Activated T-helper 1 cell treated with anti-CD3 and anti-CD28 coated beads, Interleukin-2, amount 50 U/mL, for 16 hours (primary cell): ENCODE measurements around the gene SPATA31E1.
"Not testable (repeated sequence)": the region's sequence is repeated elsewhere in the genome, so short reads cannot be mapped to it uniquely, and the experiment has no call there.

Source experiments
- DNase-seq, 2 donors: peaks; one replicate each; pipeline ENCODE4 v3.0.0-alpha.2; 2020; ENCODE audit warnings: low read depth in 1 of 2, low spot score in 1 of 2

The SPATA31E1 gene

DNA sequence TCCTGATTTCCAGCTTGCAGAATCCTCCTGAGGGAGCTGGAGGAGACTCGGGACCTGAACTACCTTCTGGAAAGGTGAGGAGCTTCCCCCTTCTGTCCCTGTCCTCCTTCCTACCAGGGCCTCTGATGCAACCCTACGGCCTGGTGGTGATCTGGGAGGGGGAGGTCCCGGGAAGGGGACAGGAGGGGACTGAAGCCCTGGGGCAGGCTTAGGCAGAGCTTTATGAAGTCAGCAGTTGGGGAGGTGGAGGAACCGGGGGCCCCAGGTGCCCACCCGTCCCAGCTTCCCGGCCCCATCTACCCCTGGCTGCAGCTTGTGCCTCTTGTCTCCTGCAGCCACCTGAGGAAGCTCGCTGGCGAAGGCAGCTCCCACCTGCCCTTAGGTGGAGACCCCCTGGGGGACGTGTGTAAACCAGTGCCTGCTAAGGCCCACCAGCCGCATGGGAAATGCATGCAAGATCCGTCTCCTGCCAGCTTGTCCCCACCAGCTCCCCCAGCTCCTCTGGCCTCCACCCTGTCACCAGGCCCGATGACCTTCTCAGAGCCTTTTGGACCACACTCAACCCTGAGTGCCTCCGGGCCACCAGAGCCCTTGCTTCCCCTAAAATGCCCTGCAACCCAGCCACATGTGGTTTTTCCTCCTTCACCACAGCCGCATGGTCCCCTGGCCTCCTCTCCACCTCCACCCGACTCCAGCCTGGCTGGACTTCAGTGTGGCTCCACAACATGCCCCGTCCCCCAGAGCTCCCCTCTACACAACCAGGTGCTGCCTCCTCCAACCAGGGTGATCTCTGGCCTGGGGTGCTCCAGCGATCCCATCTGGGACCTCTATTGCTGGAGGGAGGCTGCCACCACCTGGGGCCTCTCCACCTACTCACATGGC is 2.1 kb downstream of the SPATA31E1 start:
- DNase-seq = no peak

DNA sequence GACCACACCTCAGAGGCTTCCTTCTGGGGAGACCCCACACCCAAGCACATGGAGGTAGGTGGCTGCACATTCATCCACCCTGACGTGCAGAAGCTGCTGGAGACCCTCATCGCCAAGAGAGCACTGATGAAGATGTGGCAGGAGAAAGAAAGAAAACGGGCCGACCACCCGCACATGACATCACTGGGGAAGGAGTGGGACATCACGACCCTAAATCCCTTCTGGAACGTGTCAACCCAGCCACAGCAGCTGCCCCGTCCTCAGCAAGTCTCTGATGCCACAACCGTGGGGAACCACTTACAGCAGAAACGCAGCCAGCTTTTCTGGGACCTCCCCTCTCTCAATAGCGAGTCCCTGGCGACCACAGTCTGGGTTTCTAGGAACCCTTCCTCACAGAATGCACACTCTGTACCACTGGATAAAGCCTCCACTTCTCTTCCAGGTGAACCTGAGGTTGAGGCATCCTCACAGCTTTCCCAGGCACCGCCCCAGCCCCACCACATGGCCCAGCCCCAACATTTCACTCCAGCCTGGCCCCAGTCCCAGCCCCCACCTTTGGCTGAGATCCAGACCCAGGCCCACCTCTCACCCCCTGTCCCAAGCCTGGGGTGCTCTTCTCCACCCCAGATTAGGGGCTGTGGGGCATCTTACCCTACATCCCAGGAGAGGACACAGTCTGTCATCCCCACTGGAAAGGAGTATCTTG is 3.0 kb downstream of the SPATA31E1 start:
- DNase-seq = no peak

GRCh38 chr9:87886210-87886932 is 3.7 kb downstream of the SPATA31E1 start:
- DNase-seq = no peak

- no peak for DNase-seq
Observed at GRCh38 chr9:87886933-87887505, 4.3 kb downstream of the SPATA31E1 start.

- no peak for DNase-seq
Observed at GRCh38 chr9:87887661-87888480, 5.2 kb downstream of the SPATA31E1 start.

DNA sequence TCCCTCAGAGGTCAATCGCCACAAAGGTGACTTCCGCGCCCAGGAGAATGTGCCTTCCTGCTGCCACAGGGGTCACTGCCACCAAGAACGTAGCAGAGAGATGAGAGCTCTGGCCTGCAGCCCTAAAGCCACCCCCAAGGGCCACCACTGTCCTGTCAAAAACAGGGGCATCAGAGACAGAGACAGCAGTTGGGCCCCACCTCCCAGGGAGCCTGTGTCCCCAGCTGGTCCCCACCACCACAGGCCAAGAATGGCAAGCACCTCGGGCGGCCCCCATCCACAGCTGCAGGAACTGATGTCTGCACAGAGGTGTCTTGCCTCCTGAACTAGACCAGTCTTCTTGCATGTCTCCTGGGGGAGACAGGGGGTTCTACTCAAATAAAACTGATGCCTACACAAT is 5.8 kb downstream of the SPATA31E1 start:
- no peak for DNase-seq

DNA sequence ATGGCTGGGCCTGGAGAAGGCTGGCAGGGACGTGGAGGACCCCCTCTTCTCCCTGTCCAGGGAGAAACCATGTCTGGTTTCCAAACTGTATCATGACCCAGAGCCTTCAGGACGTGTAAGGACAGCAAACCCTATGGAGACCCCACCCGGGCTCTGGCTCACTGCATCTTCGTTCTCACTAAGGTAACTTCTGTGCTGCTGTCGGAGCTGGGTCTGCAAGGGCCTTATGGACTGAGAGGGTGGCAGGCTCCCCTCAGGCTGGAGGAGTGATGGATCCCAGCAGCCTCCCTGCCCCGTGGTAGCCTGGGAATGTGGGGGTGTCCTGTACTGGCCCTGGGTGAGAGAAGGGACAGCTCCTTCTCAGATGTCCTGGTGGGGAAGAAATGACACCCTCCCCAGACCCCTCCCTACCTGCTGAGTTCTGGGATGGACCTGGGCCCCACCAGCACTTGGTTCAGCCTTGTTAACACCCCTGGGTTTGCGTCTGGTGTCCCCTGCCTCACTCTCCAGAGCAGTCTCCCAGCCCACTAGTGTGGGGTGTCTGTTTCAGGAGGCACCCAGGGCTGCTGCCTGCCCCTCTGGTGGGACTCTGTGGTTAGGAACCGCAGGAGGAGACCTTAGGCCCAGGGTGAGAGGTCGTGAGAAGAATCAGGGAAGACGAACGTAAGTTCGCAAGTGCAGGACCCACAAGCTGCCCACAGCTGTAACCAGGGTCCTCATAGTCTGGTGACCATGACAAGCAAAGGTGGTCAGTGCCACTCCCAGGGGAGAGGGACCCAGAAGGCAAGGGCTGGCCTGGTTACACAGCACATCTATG is 6.6 kb downstream of the SPATA31E1 start:
- no peak for DNase-seq

- DNase-seq = no peak
Observed at GRCh38 chr9:87889882-87890252, 7.2 kb downstream of the SPATA31E1 start.

GRCh38 chr9:87890837-87891236 is 8.2 kb downstream of the SPATA31E1 start:
- no peak for DNase-seq

GRCh38 chr9:87891754-87892153 is 9.1 kb downstream of the SPATA31E1 start:
- DNase-seq = no peak

DNA sequence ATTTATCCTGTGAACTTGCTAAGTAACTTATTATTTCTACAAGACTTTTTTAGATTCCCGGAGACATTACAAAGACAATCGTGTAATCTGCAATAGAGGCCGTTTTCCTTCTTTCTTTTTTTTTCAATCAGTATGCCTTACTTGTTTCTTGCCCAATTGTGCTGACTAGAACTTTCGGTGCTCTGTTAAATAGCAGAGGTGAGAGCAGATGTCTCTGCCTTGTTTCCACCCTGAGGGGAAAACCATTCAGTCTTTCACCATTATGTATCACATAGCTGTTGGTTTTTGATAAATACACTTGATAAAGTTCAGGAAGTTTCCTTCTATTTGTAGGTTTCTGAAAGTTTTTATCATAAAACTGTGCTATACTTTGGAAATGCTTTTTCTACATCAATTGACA is 10.3 kb downstream of the SPATA31E1 start:
- no peak for DNase-seq

DNA sequence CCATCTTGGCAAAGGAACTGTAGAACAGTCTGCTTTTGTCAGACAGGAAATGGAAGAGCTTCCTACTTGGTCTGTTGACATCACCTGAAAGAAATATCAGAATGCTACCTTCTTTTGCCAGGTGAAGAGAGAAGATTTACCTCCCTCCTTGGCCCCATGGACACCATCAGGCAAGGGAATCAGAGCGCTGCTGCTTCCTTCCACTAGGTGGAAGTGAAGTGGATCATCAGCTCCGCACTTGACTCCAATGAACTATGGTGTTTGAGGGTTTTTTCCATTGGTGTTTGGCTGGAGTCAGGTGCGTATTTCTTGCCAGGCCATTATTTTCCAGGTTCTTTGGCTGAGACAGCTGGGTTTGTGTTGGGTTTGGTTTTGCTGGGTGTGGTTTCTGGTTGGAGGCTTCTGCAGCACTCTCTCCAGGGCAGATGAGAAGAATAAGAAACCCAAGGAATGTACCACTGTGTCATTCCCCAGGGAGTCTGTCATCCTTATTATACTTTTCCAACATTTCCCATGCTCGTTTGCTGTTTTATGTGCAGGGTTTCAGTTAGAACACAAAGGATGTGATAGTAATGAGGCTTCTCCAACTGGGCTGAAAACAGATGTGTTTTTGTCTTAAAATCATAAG is 12.4 kb downstream of the SPATA31E1 start:
- no peak for DNase-seq

GRCh38 chr9:87896891-87897290 is 14.2 kb downstream of the SPATA31E1 start:
- DNase-seq = no peak

- no peak for DNase-seq
Observed at GRCh38 chr9:87898151-87898550, 15.5 kb downstream of the SPATA31E1 start.

- not testable (repeated sequence) for DNase-seq
Observed at GRCh38 chr9:87902371-87902770, 19.7 kb downstream of the SPATA31E1 start.

DNA sequence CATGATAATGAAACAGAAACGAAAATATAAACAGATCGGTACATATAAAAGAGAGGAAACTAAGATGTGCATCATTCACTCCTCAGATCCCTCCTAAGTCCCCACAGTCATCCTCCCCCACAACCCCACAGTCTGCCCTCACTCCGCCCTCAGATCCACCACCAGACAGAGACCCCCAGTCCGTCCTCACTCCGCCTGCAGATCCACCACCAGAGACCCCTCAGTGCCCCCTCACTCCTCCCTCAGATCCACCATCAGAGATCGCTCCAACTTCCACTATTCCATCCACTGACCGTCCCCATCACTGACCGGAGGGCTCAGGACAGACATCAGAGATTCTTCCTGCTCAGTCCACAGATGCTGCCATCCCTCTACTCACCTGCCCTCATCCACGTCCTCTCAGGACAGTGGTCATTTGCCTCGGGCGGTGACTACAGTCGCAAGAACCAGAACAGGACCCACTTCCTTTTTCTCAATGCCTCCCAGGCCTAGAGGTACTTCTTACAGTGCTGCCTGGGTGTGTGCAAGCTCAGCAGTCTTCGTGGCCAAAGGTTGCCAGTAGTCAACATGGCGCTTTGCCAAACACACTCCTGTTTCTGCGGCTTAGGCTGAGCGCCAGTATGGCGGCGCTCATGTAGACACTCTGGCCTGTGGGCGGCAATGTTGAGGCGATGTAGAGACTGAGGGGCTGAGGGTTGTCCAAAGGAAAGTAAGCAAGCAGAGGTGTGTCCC is 26.8 kb downstream of the SPATA31E1 start:
- no peak for DNase-seq

DNA sequence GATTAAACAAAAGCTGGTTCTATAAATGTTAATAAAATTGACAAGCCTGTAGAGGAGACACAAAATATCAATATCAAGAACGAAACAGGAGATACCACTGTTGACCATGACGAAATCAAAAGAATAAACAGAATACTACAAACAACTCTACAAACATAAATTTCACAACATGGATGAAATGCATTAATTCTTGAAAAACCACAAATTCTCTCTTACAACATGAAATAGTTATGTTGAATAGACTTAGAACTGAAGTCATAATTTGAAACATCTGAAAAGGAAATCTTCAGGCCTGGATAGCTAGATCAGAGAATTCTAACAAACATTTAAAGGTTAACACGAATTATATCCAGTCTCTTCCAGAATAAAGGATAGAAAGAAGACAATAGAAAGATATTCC is 28.1 kb downstream of the SPATA31E1 start:
- no peak for DNase-seq

DNA sequence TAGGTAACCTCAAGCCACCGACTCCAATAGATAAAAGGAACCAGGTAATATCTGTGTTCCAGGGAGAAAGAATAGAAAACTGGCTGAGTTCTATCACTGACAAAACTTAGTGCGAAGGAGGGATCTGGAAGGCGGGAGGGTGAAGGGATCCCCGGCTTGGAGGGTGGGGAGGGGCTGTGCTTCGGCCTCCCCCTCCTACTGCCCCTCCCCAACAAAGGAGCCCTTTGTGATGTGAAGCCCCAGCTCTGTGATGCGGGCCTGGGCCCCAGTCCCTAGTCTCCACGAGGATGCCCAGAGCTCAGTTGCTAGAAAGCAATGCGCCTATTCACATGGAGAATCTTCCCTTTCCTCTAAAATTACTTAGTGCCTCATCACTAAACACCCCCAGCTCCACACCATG is 35.0 kb downstream of the SPATA31E1 start, which contains the start of gene SPATA31C1:
TSS of gene SPATA31C1 (plus strand) at position 301 of the 400 bp plus-strand sequence.
- DNase-seq = not testable (repeated sequence)
